Measurements from ENCODE around the gene KDM8. TPM values are rescaled to one million over a fixed set of nuclear protein-coding genes. Genes with fewer than 3 reads are reported as not detected.

KDM8 gene
- polyA plus RNA-seq, 1 experiment, result 2.5 TPM

- ChIA-PET CTCF (interaction anchor here (0.6 to 1.8 kb wide), 2 partner anchors 19 to 1339 kb away, joined by 3 to 10 read pairs; no protein-coding TSS in a partner anchor), POLR2A (no interaction called here)
- no peak for TF ChIP-seq CTCF (IDR thresholded peaks at IDR 0.05; ENCODE audit: low read depth, low read length)
- Histone ChIP-seq H3K9me3 (ENCODE audit: control insufficient read depth, insufficient read depth, low read length) (no peaks in the 10 kb centered on the region; the same call in 1 of the 2 replicates), H3K4me3 (ENCODE audit: low read depth, low read length) (no peak overlapping the region), H3K27me3 (ENCODE audit: control insufficient read depth, insufficient read depth, low read length) (no peaks in the 10 kb centered on the region), H3K27ac (ENCODE audit: low read depth, low read length) (no peak overlapping the region)
- no peak for DNase-seq (ENCODE audit: low read depth, low spot score)
These were observed 29.3 kb upstream of the KDM8 start for GRCh38 chr16:27174007-27174406.

DNA sequence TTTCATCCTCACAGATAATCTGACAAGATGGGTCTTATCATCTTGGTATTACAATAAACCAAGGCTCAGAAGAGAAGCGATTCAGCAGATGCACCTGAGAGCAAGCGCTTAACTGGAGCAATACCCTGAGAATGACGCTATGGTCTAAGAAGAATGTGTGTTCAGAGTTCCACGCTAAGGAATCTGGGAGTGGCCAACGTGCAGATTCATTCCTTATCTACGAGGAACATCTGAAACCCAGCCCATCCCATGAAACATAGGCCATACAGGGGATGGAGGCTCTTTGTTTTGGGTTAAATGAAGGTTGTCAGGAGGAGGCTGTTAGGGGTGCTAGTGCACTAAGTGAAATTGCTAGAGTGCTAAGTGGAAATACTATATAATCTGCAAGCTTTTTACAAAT, 28.5 kb upstream of the KDM8 start:
- no peak for TF ChIP-seq CTCF (IDR thresholded peaks at IDR 0.05; ENCODE audit: low read depth, low read length)
- CTCF ChIA-PET, result no interaction called here
- Histone ChIP-seq H3K4me3 (ENCODE audit: low read depth, low read length) (no peak overlapping the region), H3K9me3 (ENCODE audit: control insufficient read depth, insufficient read depth, low read length) (no peaks in the 10 kb centered on the region; the same call in 1 of the 2 replicates), H3K27ac (ENCODE audit: low read depth, low read length) (no peak overlapping the region), H3K27me3 (ENCODE audit: control insufficient read depth, insufficient read depth, low read length) (no peaks in the 10 kb centered on the region)
- DNase-seq (ENCODE audit: low read depth, low spot score), result no peak
- POLR2A ChIA-PET, result no interaction called here

GRCh38 chr16:27175888-27176287, 27.4 kb upstream of the KDM8 start:
- TF ChIP-seq CTCF (IDR thresholded peaks at IDR 0.05; ENCODE audit: low read depth, low read length), result no peak
- no peak overlapping the region for H3K4me3 ChIP-seq (ENCODE audit: low read depth, low read length)
- DNase-seq (ENCODE audit: low read depth, low spot score), result no peak
- ChIA-PET POLR2A (no interaction called here), CTCF (no interaction called here)
- H3K27ac ChIP-seq (ENCODE audit: low read depth, low read length), result no peak overlapping the region
- H3K9me3 ChIP-seq (ENCODE audit: control insufficient read depth, insufficient read depth, low read length), result no peaks in the 10 kb centered on the region
- H3K27me3 ChIP-seq (ENCODE audit: control insufficient read depth, insufficient read depth, low read length), result no peaks in the 10 kb centered on the region

GRCh38 chr16:27177031-27177774, 26.1 kb upstream of the KDM8 start:
- POLR2A ChIA-PET, result interaction anchor here (0.6 to 2.0 kb wide), 2 partner anchors 26 to 450 kb away, joined by 4 to 6 read pairs; partner anchors contain the start of gene KDM8
- peak overlapping the region; percentile 96 for H3K27ac ChIP-seq (ENCODE audit: low read depth, low read length)
- no peak for TF ChIP-seq CTCF (IDR thresholded peaks at IDR 0.05; ENCODE audit: low read depth, low read length)
- no peaks in the 10 kb centered on the region for H3K9me3 ChIP-seq (ENCODE audit: control insufficient read depth, insufficient read depth, low read length)
- no peak overlapping the region for H3K4me3 ChIP-seq (ENCODE audit: low read depth, low read length)
- H3K27me3 ChIP-seq (ENCODE audit: control insufficient read depth, insufficient read depth, low read length), result no peaks in the 10 kb centered on the region
- CTCF ChIA-PET, result interaction anchor here (1.3 to 4.1 kb wide), 4 partner anchors 7 to 198 kb away, joined by 3 to 27 read pairs (median 16); no protein-coding TSS in a partner anchor
- DNase-seq (ENCODE audit: low read depth, low spot score), result peak; percentile 62

DNA sequence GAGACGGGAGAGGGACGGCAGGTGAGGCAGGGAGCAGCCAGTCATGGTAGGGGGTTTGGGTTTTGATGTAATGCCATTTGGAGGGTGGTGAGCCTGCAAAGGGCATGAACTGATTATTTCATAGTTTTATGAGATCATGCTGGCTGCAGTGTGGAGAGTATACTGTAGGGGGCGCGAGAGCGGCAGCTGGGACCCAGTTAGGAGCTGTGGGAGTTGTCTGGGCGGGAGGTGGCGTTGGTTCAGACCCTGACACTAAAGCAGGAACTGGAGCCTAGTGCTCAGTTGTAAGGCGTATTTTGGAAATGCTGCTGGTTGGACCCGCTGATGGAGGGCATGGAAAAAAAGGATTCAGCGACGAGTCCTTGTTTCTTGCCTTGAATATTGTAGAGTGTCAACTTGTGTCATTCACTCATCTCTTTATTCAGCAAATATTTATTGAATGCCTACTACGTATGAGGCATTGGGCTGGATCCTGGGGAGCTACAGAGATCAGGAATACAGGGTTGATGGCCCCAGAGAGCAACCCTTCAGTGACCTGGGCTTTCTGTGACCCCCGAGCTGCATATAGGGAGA, 23.7 kb upstream of the KDM8 start:
- no peak for DNase-seq (ENCODE audit: low read depth, low spot score)
- TF ChIP-seq CTCF (IDR thresholded peaks at IDR 0.05; ENCODE audit: low read depth, low read length), result peak; percentile 79
- ChIA-PET POLR2A (no interaction called here), CTCF (interaction anchor here (0.5 to 4.1 kb wide), 30 partner anchors 8 to 669 kb away, joined by 3 to 50 read pairs (median 5); partner anchors contain the start of gene KDM8)
- H3K27ac ChIP-seq (ENCODE audit: low read depth, low read length), result no peak overlapping the region
- H3K27me3 ChIP-seq (ENCODE audit: control insufficient read depth, insufficient read depth, low read length), result no peaks in the 10 kb centered on the region
- H3K4me3 ChIP-seq (ENCODE audit: low read depth, low read length), result no peak overlapping the region
- H3K9me3 ChIP-seq (ENCODE audit: control insufficient read depth, insufficient read depth, low read length), result no peaks in the 10 kb centered on the region
